ENCODE measurements around the gene DIDO1. TPM values are rescaled to one million over a fixed set of nuclear protein-coding genes. Genes with fewer than 3 reads are reported as not detected.
A peak's percentile ranks its signal among the peaks of the same experiment; 100 is the strongest.

Gene DIDO1
- total RNA-seq, 4 donors from 2014 or later, result 68.3 to 135 (median 88.0) TPM

GRCh38 chr20:62872862-62873261 lies 53.4 kb downstream of the DIDO1 start:
- H3K4me1 ChIP-seq, result peaks cover 8 to 25% (median 10%) of the 10 kb centered on the region in 4 donors
- no peak overlapping the region for H3K4me3 ChIP-seq
- no peak overlapping the region for H3K27ac ChIP-seq
- H3K36me3 ChIP-seq, result no peaks in the 10 kb centered on the region
- in situ Hi-C loops (cut with MboI; ENCODE audit: low pct_ligation_motif_present in 1 of 4, low pct_unique_long_range_greater_than_20kb in 1 of 4, low sequenced_read_pairs in 3 of 4), result no loop called here
- no peaks in the 10 kb centered on the region for H3K9me3 ChIP-seq
- intact Hi-C loops (cut with DNase I; ENCODE audit: low total_unique reads), result no loop called here
- no peak for TF ChIP-seq POLR2AphosphoS5 (IDR thresholded peaks at IDR 0.05)
- TF ChIP-seq, protein P1, sequence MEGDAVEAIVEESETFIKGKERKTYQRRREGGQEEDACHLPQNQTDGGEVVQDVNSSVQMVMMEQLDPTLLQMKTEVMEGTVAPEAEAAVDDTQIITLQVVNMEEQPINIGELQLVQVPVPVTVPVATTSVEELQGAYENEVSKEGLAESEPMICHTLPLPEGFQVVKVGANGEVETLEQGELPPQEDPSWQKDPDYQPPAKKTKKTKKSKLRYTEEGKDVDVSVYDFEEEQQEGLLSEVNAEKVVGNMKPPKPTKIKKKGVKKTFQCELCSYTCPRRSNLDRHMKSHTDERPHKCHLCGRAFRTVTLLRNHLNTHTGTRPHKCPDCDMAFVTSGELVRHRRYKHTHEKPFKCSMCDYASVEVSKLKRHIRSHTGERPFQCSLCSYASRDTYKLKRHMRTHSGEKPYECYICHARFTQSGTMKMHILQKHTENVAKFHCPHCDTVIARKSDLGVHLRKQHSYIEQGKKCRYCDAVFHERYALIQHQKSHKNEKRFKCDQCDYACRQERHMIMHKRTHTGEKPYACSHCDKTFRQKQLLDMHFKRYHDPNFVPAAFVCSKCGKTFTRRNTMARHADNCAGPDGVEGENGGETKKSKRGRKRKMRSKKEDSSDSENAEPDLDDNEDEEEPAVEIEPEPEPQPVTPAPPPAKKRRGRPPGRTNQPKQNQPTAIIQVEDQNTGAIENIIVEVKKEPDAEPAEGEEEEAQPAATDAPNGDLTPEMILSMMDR (IDR thresholded peaks at IDR 0.05), result no peak
- TF ChIP-seq EP300 (IDR thresholded peaks at IDR 0.05; ENCODE audit: low read depth), result no peak
- TF ChIP-seq POLR2A (IDR thresholded peaks at IDR 0.05), result no peak
- WGBS, 2 donors (ENCODE audit: low coverage in 1 of 2), result 86 to 100% methylated on average over 2 to 6 of the region's 6 CpGs
- no peak for DNase-seq
- no peaks in the 10 kb centered on the region for H3K27me3 ChIP-seq

- no peak overlapping the region for H3K27ac ChIP-seq
- no peak overlapping the region for H3K4me3 ChIP-seq
- H3K4me1 ChIP-seq, result peaks cover 8 to 23% (median 10%) of the 10 kb centered on the region in 4 donors
- WGBS, 2 donors (ENCODE audit: low coverage in 1 of 2), result 77 to 100% methylated on average over 3 to 18 of the region's 18 CpGs
- no peaks in the 10 kb centered on the region for H3K36me3 ChIP-seq
- H3K9me3 ChIP-seq, result no peaks in the 10 kb centered on the region
- TF ChIP-seq POLR2AphosphoS5 (IDR thresholded peaks at IDR 0.05) (no peak), POLR2A (IDR thresholded peaks at IDR 0.05) (no peak), EP300 (IDR thresholded peaks at IDR 0.05; ENCODE audit: low read depth) (no peak)
- TF ChIP-seq, protein P1 (IDR thresholded peaks at IDR 0.05), result no peak
- no peak for DNase-seq
- intact Hi-C loops (cut with DNase I; ENCODE audit: low total_unique reads) (no loop called here), in situ Hi-C loops (cut with MboI; ENCODE audit: low pct_ligation_motif_present in 1 of 4, low pct_unique_long_range_greater_than_20kb in 1 of 4, low sequenced_read_pairs in 3 of 4) (no loop called here)
- no peaks in the 10 kb centered on the region for H3K27me3 ChIP-seq
Measured at GRCh38 chr20:62872184-62872847, 54.0 kb downstream of the DIDO1 start.

- TF ChIP-seq POLR2A (IDR thresholded peaks at IDR 0.05) (no peak), POLR2AphosphoS5 (IDR thresholded peaks at IDR 0.05) (no peak), EP300 (IDR thresholded peaks at IDR 0.05; ENCODE audit: low read depth) (no peak)
- TF ChIP-seq, protein P1 (IDR thresholded peaks at IDR 0.05), result no peak
- no peak overlapping the region for H3K4me3 ChIP-seq
- H3K36me3 ChIP-seq, result no peaks in the 10 kb centered on the region
- peaks cover 4% of the 10 kb centered on the region for H3K27me3 ChIP-seq
- no peaks in the 10 kb centered on the region for H3K9me3 ChIP-seq
- peaks cover 7 to 13% (median 9%) of the 10 kb centered on the region in 4 donors for H3K4me1 ChIP-seq
- no peak for DNase-seq
- H3K27ac ChIP-seq, result no peak overlapping the region
- in situ Hi-C loops (cut with MboI; ENCODE audit: low pct_ligation_motif_present in 1 of 4, low pct_unique_long_range_greater_than_20kb in 1 of 4, low sequenced_read_pairs in 3 of 4), result no loop called here
- intact Hi-C loops (cut with DNase I; ENCODE audit: low total_unique reads), result no loop called here
- 86 to 92% methylated on average over 7 of the region's 7 CpGs for WGBS, 2 donors (ENCODE audit: low coverage in 1 of 2)
Measured at GRCh38 chr20:62864207-62864606, 62.1 kb downstream of the DIDO1 start.

- intact Hi-C loops (cut with DNase I; ENCODE audit: low total_unique reads), result no loop called here
- Histone ChIP-seq H3K9me3 (no peaks in the 10 kb centered on the region), H3K4me3 (peak within 1 kb of the TSS in 3 of 4 donors; percentile 34 to 50 (median 47)), H3K4me1 (peaks cover 7 to 13% (median 9%) of the 10 kb centered on the region in 4 donors), H3K27ac (peak within 1 kb of the TSS; percentile 21 to 70 (median 44)), H3K27me3 (peaks cover 4% of the 10 kb centered on the region), H3K36me3 (peaks cover 0 to 7% (median 0%) of the 10 kb centered on the region in 4 donors)
- WGBS, 2 donors (ENCODE audit: low coverage in 1 of 2), result 66% methylated on average over 10 of the region's 70 CpGs; no CpG with 5 or more reads in 1 of the 2 donors
- peak; percentile 94 for DNase-seq
- TF ChIP-seq POLR2AphosphoS5 (IDR thresholded peaks at IDR 0.05), result peak in 2 of 3 donors; percentile 34 to 61
- TF ChIP-seq, protein P1 (IDR thresholded peaks at IDR 0.05), result no peak
- in situ Hi-C loops (cut with MboI; ENCODE audit: low pct_ligation_motif_present in 1 of 4, low pct_unique_long_range_greater_than_20kb in 1 of 4, low sequenced_read_pairs in 3 of 4), result no loop called here
Measured at GRCh38 chr20:62861726-62862336, 64.5 kb downstream of the DIDO1 start, which contains the start of gene TCFL5. Gene TCFL5, minus strand, starts transcription at chr20:62861822. Its CDS starts 152 bp downstream, at chr20:62861670.
